ENCODE measurements around the gene TECR.

Gene TECR

DNA sequence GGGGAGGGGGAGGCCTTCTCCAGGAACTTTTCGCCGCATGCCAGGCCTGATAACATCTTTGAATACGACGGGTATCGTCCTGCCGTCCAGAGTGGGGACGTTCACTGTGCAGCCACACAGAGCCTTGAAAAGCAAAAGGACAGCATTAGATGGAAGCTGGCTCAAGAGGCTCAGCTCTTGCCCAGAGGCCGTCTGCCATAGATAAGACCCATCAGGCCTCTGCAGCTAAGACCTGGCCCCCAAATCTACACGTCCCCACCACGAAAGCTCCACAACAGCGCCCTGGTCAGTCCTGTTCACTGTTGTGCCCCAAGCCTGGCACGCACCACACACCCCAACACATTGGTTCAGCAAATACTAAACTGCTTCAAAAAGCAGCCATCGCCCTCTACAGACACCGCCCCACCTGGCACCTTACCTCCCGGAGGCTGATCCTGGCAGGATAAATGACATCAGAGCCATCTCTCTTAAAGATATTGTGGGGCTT, 13.3 kb upstream of the TECR start:
- peak overlapping the region; percentile 24 for H3K9ac ChIP-seq (ENCODE audit: low read depth, low read length, poor library complexity)
- no peak overlapping the region for H4K91ac ChIP-seq (ENCODE audit: low read depth, low read length, poor library complexity)
- no peaks in the 10 kb centered on the region for H3K27me3 ChIP-seq (ENCODE audit: control insufficient read depth in 3 of 3, insufficient read depth in 3 of 3, low read depth in 1 of 3, low read length in 3 of 3)
- H3K36me3 ChIP-seq (replicated peaks in 1 of 2; ENCODE audit: control insufficient read depth in 2 of 2, insufficient read depth in 2 of 2, low read length in 2 of 2): peaks cover 22 to 46% of the 10 kb centered on the region in 2 donors
- no CpG with 5 or more reads among the region's 15 CpGs for WGBS, 2 donors (ENCODE audit: extremely low coverage in 2 of 2, insufficient read length in 2 of 2, insufficient replicate concordance in 1 of 2)
- peaks cover 5% of the 10 kb centered on the region for H3K79me1 ChIP-seq (ENCODE audit: low read depth, low read length)
- H3K27ac ChIP-seq (replicated peaks; ENCODE audit: low read length): no peak overlapping the region
- H4K8ac ChIP-seq (ENCODE audit: low read depth, low read length): no peak overlapping the region
- no peak overlapping the region for H2AK5ac ChIP-seq (ENCODE audit: low read depth, low read length)
- H3K4me2 ChIP-seq (ENCODE audit: insufficient read depth, low read length, poor library complexity, severe bottlenecking): no peak overlapping the region
- H3K14ac ChIP-seq (ENCODE audit: low read length): no peak overlapping the region
- no peak overlapping the region for H2AFZ ChIP-seq (ENCODE audit: low read length)
- peaks cover 10 to 13% of the 10 kb centered on the region in 2 donors for H3K4me1 ChIP-seq (ENCODE audit: control insufficient read depth in 2 of 2, insufficient read depth in 1 of 2, low read depth in 1 of 2, low read length in 2 of 2)
- no peak overlapping the region for H2BK15ac ChIP-seq (ENCODE audit: low read length)
- no peak overlapping the region for H3K23ac ChIP-seq (ENCODE audit: low read depth, low read length, poor library complexity)
- peak overlapping the region; percentile 11 to 98 for H3K4me3 ChIP-seq (ENCODE audit: low read length in 2 of 2)
- no peak for DNase-seq (ENCODE audit: low spot score)
- no peak overlapping the region for H2BK5ac ChIP-seq (ENCODE audit: low read length)
- H3K18ac ChIP-seq (ENCODE audit: low read length): no peak overlapping the region
- H3K4ac ChIP-seq (ENCODE audit: low read length): no peak overlapping the region
- no peaks in the 10 kb centered on the region for H3K9me3 ChIP-seq (replicated peaks in 1 of 2; ENCODE audit: control insufficient read depth in 2 of 2, insufficient read depth in 1 of 2, low read depth in 1 of 2, low read length in 2 of 2)
- no peak overlapping the region for H2BK12ac ChIP-seq (ENCODE audit: low read length)
- no peak overlapping the region for H2BK120ac ChIP-seq (ENCODE audit: low read depth, low read length)

DNA sequence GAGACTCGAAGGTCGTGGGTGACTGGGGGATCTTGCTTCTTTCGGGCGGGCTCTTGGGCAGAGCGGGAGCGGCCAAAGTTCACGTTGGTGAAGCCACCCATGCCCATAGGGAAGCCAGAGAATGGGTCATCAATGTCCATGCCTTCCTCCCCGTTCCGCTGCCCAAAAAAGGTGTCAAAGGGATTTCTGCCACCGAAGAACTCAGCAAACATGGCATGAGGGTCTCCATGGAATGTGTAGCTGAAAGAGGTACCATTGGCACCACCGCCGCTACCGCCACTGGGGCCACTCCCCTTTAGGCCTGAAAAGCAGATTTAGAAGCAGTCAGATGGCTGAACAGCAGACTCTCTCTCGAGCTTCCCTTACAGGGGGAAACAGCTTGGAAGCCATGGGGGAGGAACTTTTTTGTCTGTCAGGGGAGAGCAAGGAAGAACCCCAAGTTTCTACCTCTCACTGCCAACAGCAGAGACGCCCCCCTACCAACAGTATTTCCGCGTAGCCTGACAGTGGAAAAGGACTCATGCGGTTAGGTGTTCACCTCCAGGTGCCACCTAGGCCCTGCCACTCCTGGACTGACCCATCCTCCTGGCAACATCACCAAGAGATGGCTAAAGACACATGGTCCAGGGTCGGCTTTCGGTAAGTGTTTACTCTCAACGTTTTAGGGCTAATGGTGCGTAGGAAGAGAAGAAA, 12.5 kb upstream of the TECR start:
- Histone ChIP-seq H3K79me1 (ENCODE audit: low read depth, low read length) (peaks cover 5% of the 10 kb centered on the region), H3K18ac (ENCODE audit: low read length) (no peak overlapping the region), H3K27ac (replicated peaks; ENCODE audit: low read length) (no peak overlapping the region), H3K4me3 (ENCODE audit: low read length in 2 of 2) (peak overlapping the region; percentile 87 to 98), H2AK5ac (ENCODE audit: low read depth, low read length) (no peak overlapping the region), H4K91ac (ENCODE audit: low read depth, low read length, poor library complexity) (no peak overlapping the region), H3K4ac (ENCODE audit: low read length) (no peak overlapping the region), H2BK120ac (ENCODE audit: low read depth, low read length) (no peak overlapping the region), H2BK15ac (ENCODE audit: low read length) (no peak overlapping the region), H3K4me2 (ENCODE audit: insufficient read depth, low read length, poor library complexity, severe bottlenecking) (peak overlapping the region; percentile 64), H2BK12ac (ENCODE audit: low read length) (no peak overlapping the region), H4K8ac (ENCODE audit: low read depth, low read length) (no peak overlapping the region), H2AFZ (ENCODE audit: low read length) (no peak overlapping the region), H2BK5ac (ENCODE audit: low read length) (no peak overlapping the region), H3K4me1 (ENCODE audit: control insufficient read depth in 2 of 2, insufficient read depth in 1 of 2, low read depth in 1 of 2, low read length in 2 of 2) (peaks cover 10 to 13% of the 10 kb centered on the region in 2 donors), H3K36me3 (replicated peaks in 1 of 2; ENCODE audit: control insufficient read depth in 2 of 2, insufficient read depth in 2 of 2, low read length in 2 of 2) (peaks cover 22 to 46% of the 10 kb centered on the region in 2 donors), H3K9ac (ENCODE audit: low read depth, low read length, poor library complexity) (no peak overlapping the region), H3K14ac (ENCODE audit: low read length) (no peak overlapping the region), H3K9me3 (replicated peaks in 1 of 2; ENCODE audit: control insufficient read depth in 2 of 2, insufficient read depth in 1 of 2, low read depth in 1 of 2, low read length in 2 of 2) (no peaks in the 10 kb centered on the region), H3K23ac (ENCODE audit: low read depth, low read length, poor library complexity) (no peak overlapping the region), H3K27me3 (ENCODE audit: control insufficient read depth in 3 of 3, insufficient read depth in 3 of 3, low read depth in 1 of 3, low read length in 3 of 3) (no peaks in the 10 kb centered on the region)
- no CpG with 5 or more reads among the region's 22 CpGs for WGBS, 2 donors (ENCODE audit: extremely low coverage in 2 of 2, insufficient read length in 2 of 2, insufficient replicate concordance in 1 of 2)
- DNase-seq (ENCODE audit: low spot score): no peak

DNA sequence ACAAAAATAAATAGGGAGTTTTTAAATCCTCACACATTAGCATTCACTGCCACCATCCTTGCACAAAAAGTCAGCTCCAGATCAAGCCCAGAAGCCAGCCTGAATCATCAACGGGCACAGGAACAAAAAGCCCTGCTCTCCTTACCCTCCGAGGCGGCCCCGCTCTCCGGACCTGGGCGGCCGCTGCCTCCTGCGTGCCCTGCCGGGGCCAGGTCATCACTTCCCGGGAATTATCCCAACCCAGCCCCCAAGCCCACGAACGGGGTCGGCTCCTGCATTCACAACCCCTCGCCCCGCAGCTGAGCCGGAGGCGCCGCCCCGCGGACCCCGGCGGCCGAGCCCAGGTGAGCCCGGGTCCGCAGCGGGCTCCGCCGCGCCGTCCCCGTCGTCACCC, 12.0 kb upstream of the TECR start:
- no peak for DNase-seq (ENCODE audit: low spot score)
- H3K36me3 ChIP-seq (replicated peaks in 1 of 2; ENCODE audit: control insufficient read depth in 2 of 2, insufficient read depth in 2 of 2, low read length in 2 of 2): peaks cover 22 to 46% of the 10 kb centered on the region in 2 donors
- no peaks in the 10 kb centered on the region for H3K9me3 ChIP-seq (replicated peaks in 1 of 2; ENCODE audit: control insufficient read depth in 2 of 2, insufficient read depth in 1 of 2, low read depth in 1 of 2, low read length in 2 of 2)
- peaks cover 10 to 13% of the 10 kb centered on the region in 2 donors for H3K4me1 ChIP-seq (ENCODE audit: control insufficient read depth in 2 of 2, insufficient read depth in 1 of 2, low read depth in 1 of 2, low read length in 2 of 2)
- WGBS, 2 donors (ENCODE audit: extremely low coverage in 2 of 2, insufficient read length in 2 of 2, insufficient replicate concordance in 1 of 2): no CpG with 5 or more reads among the region's 32 CpGs
- no peak overlapping the region for H2BK12ac ChIP-seq (ENCODE audit: low read length)
- H3K4me3 ChIP-seq (ENCODE audit: low read length in 2 of 2): peak overlapping the region; percentile 87 to 98
- no peak overlapping the region for H3K14ac ChIP-seq (ENCODE audit: low read length)
- H2AK5ac ChIP-seq (ENCODE audit: low read depth, low read length): peak overlapping the region; percentile 95
- peak overlapping the region; percentile 97 for H3K9ac ChIP-seq (ENCODE audit: low read depth, low read length, poor library complexity)
- H3K4ac ChIP-seq (ENCODE audit: low read length): no peak overlapping the region
- H3K27me3 ChIP-seq (ENCODE audit: control insufficient read depth in 3 of 3, insufficient read depth in 3 of 3, low read depth in 1 of 3, low read length in 3 of 3): no peaks in the 10 kb centered on the region
- peak overlapping the region; percentile 100 for H3K23ac ChIP-seq (ENCODE audit: low read depth, low read length, poor library complexity)
- peak overlapping the region; percentile 64 for H3K4me2 ChIP-seq (ENCODE audit: insufficient read depth, low read length, poor library complexity, severe bottlenecking)
- peak overlapping the region; percentile 98 for H3K18ac ChIP-seq (ENCODE audit: low read length)
- H3K79me1 ChIP-seq (ENCODE audit: low read depth, low read length): peaks cover 5% of the 10 kb centered on the region
- no peak overlapping the region for H2BK120ac ChIP-seq (ENCODE audit: low read depth, low read length)
- H3K27ac ChIP-seq (replicated peaks; ENCODE audit: low read length): no peak overlapping the region
- peak overlapping the region; percentile 83 for H2AFZ ChIP-seq (ENCODE audit: low read length)
- no peak overlapping the region for H4K8ac ChIP-seq (ENCODE audit: low read depth, low read length)
- no peak overlapping the region for H2BK15ac ChIP-seq (ENCODE audit: low read length)
- no peak overlapping the region for H4K91ac ChIP-seq (ENCODE audit: low read depth, low read length, poor library complexity)
- H2BK5ac ChIP-seq (ENCODE audit: low read length): peak overlapping the region; percentile 67

DNA sequence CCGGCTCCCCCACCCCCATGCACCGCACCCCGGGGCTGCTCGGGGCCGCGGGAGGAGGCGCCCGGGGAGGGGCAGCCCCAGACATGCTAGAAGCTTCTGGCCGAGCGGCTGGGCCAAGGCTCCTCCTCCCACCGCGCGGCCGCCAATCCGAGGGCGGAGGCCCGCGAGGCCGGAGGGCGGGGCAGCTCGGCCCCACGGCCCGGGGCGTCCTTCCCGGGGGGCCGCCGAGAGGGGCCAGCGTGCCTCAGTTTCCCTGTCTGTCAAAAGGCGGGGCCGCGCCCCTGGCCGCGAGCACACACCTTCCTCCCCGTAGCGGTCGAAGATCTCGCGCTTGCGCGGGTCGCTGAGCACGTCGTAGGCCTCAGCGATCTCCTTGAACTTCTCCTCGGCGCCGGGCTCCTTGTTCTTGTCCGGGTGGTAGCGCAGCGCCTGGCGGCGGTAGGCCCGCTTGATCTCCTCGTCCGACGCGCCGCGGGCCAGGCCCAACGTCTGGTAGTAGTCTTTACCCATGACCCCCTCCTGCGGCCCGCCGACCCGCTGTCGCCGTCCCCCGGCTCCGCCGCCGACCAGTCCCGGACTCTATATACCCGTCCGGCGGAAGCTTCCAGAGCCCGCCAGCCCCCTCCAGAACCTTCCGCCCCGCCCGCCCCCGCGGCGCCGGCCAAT, 11.4 kb upstream of the TECR start, which contains the start of gene DNAJB1:
DNAJB1 (minus strand) TSS at position 558 of the 666 bp plus-strand sequence; CDS start at position 510, 48 bp downstream.
- Histone ChIP-seq H3K23ac (ENCODE audit: low read depth, low read length, poor library complexity) (peak within 1 kb of the TSS; percentile 100), H2AFZ (ENCODE audit: low read length) (peak within 1 kb of the TSS; percentile 83), H4K91ac (ENCODE audit: low read depth, low read length, poor library complexity) (no peak within 1 kb of the TSS), H3K36me3 (replicated peaks in 1 of 2; ENCODE audit: control insufficient read depth in 2 of 2, insufficient read depth in 2 of 2, low read length in 2 of 2) (peaks cover 22 to 43% of the 10 kb centered on the region in 2 donors), H2AK5ac (ENCODE audit: low read depth, low read length) (peak within 1 kb of the TSS; percentile 95), H3K4me3 (ENCODE audit: low read length in 2 of 2) (peak within 1 kb of the TSS; percentile 87 to 98), H3K9ac (ENCODE audit: low read depth, low read length, poor library complexity) (peak within 1 kb of the TSS; percentile 97), H3K9me3 (replicated peaks in 1 of 2; ENCODE audit: control insufficient read depth in 2 of 2, insufficient read depth in 1 of 2, low read depth in 1 of 2, low read length in 2 of 2) (no peaks in the 10 kb centered on the region), H3K4me2 (ENCODE audit: insufficient read depth, low read length, poor library complexity, severe bottlenecking) (peak within 1 kb of the TSS; percentile 64), H2BK120ac (ENCODE audit: low read depth, low read length) (no peak within 1 kb of the TSS), H3K18ac (ENCODE audit: low read length) (peak within 1 kb of the TSS; percentile 98), H3K4ac (ENCODE audit: low read length) (peak within 1 kb of the TSS; percentile 4), H3K4me1 (ENCODE audit: control insufficient read depth in 2 of 2, insufficient read depth in 1 of 2, low read depth in 1 of 2, low read length in 2 of 2) (peaks cover 10 to 13% of the 10 kb centered on the region in 2 donors), H2BK12ac (ENCODE audit: low read length) (peak within 1 kb of the TSS; percentile 5), H3K27me3 (ENCODE audit: control insufficient read depth in 3 of 3, insufficient read depth in 3 of 3, low read depth in 1 of 3, low read length in 3 of 3) (no peaks in the 10 kb centered on the region), H2BK5ac (ENCODE audit: low read length) (peak within 1 kb of the TSS; percentile 67), H3K14ac (ENCODE audit: low read length) (no peak within 1 kb of the TSS), H3K79me1 (ENCODE audit: low read depth, low read length) (peaks cover 5% of the 10 kb centered on the region), H3K27ac (replicated peaks; ENCODE audit: low read length) (peak within 1 kb of the TSS; percentile 74), H4K8ac (ENCODE audit: low read depth, low read length) (no peak within 1 kb of the TSS), H2BK15ac (ENCODE audit: low read length) (no peak within 1 kb of the TSS)
- DNase-seq (ENCODE audit: low spot score): no peak
- no CpG with 5 or more reads among the region's 82 CpGs for WGBS, 2 donors (ENCODE audit: extremely low coverage in 2 of 2, insufficient read length in 2 of 2, insufficient replicate concordance in 1 of 2)
